NCI-H187 (cell line): ENCODE results near the gene PSMG3.

Experiments used
- DNase-seq, 2 experiments: peaks; one replicate each; lab custom pipeline; 2025; lab: John Stamatoyannopoulos, UW

The PSMG3 gene

DNA sequence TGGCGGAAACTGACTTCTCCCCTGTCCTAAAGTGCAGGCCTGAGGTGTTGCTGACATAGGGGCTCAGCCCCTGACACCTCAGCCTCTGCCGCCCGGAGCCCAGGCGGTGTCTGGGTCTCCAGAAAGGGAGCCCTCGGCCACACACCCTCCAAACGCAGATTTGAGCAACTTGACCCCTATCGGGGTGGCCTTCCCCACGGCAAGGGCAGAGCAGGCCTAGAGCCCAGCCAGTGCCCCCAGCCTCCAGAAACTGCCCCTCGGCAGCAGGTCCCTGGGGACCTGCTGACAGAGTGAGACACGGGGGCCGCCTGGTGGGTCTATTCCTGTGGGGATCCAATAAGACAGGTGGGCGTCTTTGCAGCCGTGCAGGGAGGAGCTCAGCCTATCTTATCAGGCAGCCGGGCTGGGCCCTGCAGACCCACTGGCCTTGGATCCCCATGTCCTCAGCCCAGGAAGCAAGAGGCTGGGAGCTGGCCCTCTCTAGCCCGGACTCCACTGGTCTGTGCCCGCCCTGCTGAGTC, 24.9 kb downstream of the PSMG3 start:
- no peak for DNase-seq

DNA sequence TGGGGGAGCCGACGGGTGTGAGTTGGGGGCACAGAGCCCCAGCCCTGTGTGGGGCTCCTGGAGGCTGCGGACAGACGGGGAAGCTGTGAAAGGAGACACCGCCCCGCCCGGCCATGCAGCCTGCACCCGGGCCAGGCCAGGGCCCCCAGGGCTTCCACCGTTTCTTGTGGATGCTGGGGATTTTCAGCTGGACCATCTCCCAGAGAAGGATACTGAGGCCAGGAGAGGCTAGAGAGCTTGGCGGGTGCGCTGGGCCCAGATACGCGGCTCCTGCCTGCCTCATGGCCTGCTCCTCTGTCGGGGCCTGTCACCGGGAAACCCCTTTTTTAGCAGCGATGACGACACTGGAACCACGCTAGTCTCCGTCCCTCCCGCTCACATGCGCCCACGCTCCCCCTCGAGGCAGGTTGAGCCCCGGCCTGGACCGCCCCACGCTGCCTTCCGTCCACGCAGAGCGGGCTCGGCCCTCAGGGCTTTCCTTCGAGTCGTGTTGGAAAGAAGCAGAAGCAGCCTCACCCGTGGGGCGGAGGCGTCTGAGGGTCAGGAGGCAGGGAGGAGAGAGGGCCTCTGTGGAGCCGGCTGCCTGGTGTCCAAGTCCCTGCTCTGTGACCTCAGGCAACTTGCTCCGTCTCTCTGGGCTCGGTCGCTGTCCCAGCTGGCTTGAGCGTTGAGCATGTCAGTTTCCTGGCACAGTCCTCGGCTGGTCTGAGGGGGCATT, 25.5 kb downstream of the PSMG3 start:
- DNase-seq = no peak

DNA sequence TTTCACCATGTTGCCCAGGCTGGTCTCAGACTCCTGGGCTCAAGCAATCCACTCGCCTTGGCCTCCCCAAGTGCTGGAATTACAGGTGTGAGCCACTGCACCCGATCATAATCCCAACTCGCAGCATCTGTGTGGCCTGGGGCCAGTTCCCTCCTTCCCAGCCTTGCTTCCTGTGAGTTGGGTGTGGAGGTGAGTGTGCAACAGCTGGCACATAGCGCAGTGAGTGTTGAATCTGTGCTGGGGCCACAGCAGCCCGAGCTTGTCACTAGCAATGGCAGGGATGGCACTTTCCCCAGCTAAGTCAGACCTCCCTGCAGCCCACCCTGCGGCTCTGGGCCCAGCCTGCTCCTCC, 26.0 kb downstream of the PSMG3 start:
- DNase-seq = no peak

DNA sequence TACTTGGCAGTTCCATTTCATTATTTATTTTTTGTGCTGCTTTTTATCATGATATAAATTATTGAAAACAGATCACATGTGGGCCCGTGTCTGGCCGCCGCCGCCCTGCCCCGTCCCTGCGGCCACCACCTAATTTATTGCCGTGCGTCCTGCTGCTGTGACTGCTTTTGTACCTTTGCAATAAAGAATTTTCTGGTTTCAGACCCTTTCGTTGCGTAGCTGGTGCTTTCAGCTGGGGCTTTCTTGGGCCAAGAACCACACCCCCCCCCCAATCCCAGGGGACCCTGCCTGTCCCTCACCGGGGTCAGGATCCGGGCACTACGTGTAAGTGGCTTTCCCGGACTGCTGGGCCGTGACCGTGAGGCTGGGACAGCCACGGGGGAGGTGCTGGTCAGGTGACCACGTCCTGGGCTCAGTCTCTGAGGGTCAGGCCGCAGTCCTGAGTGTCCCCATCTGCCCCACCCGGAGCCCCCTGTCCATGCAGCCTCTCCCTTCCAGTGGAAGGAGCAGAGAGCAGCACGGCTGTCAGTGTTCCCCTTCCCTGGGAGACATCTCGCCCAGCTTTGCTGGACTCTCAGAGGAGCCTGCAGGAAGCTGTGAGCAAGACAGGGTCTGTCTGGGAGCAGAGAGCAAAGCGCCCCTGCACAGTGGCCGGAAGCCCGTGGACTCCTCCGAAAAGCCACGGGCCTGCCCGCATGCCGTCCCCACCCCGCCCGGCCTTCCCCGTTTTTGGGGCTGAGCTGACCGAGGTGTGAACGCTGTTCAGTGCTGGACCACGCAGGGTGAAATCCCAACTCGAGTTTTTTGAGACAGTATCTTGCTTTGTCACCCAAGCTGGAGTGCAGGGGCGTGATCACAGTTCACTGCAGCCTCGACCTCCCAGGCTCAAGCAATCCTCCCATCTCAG, 26.7 kb downstream of the PSMG3 start:
- DNase-seq = no peak

DNA sequence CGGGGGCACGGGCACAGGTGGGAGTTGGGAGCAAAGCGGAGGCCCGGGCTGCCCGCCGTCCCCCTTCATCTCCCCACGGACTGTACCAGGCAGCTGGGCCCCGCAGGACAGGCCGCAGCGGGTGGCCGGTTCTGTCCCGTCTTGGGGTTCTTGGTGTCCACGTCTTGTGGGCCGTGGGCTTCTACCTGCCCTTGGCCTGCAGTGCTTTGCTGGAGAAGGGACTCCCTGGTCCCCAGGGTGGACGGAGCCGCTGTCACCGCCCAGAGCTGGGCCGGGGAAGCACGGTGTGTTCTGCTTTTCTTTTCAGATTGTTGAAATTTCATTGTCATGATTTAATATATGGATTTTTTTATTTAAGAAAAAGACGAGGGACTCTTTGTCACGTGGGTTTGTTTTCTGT, 27.5 kb downstream of the PSMG3 start:
- no peak for DNase-seq

DNA sequence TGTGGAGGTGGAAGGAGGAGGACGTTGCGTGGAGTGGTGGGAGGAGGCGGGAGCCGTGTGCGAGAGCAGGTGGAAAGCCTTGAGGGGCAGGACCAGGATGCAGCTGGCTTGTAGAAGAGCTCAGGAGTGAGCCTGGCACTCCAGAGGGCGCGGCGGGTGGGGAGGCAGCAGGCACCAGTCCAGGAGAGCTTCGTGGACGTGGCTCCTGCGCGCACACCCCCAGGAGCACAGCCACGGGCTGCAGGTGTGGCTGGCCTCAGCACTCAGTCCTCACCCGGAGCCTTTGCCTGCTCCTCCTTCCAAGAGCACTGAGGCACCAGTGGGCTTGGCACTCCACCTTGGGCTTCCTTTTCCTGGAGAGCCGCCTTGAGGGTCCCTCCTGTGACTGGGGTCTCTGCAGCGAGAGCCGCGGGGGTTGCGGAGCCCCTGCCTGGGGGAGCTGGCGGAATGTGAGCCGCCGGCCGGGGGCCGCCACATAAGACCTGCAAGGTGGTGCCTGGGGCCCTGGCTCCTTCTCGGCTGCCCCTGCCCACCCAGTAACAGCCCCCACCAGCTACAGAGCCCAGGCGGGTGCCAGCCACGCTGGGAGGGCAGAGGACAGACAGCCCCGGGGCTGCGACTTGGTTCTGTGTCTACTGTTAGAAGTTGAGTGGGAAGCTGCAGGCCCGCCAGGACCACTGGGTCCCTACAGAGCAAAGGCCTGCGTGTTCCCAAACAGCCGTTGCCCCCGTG, 28.2 kb downstream of the PSMG3 start:
- no peak for DNase-seq

DNA sequence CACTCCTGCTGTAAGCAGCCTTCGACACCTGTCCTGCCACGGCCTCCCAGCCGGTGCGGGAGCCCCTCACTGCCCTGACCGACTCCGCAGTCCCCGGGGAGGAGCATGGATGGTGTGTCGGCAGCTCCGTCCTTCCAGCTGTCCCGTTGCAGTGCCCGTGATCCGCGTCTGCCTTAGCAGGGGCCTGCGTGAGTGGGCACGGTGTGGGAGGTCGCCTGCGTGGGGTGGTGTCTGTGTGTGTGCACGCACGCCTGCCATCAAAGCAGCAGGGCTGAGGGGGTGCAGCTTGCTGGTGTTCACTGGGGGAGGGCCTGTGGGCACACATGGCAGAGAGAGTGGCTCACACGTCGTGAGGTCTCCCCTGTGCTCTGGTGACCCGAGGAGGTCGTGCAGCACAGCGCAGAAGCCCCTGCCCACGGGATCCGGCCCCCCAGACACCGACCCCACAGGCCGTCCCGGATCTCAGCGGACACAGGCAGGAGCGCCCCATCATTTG, 29.0 kb downstream of the PSMG3 start:
- DNase-seq = no peak

DNA sequence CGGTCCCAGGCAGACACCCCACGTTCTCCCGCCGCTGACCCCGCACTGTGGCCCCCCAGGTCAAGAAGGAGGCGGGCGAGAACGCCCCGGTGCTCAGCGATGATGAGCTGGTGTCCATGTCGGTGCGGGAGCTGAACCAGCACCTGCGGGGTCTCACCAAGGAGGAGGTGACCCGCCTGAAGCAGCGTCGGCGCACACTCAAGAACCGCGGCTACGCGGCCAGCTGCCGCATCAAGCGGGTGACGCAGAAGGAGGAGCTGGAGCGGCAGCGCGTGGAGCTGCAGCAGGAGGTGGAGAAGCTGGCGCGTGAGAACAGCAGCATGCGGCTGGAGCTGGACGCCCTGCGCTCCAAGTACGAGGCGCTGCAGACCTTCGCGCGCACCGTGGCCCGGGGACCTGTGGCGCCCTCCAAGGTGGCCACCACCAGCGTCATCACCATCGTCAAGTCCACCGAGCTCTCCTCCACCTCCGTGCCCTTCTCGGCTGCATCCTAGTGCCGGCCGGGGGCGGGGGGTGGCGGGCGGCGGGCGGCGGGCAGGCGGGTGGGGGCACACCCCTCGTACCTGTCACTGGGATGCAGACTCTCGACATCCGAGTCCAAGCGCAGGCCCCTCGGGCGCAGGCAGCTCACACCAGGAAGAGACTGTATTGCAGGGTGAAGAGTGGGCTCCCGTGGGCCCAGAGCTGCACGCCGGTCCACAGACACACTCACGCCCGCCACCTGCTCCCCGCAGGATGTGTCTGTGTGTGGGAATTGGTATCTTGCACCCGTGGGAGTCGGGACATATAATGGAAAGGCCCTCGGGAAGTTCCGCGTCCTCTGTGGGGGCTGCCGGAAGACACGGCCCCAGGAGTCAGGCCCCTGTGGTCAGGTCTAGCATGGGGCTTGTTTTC, 29.7 kb downstream of the PSMG3 start:
- no peak for DNase-seq

DNA sequence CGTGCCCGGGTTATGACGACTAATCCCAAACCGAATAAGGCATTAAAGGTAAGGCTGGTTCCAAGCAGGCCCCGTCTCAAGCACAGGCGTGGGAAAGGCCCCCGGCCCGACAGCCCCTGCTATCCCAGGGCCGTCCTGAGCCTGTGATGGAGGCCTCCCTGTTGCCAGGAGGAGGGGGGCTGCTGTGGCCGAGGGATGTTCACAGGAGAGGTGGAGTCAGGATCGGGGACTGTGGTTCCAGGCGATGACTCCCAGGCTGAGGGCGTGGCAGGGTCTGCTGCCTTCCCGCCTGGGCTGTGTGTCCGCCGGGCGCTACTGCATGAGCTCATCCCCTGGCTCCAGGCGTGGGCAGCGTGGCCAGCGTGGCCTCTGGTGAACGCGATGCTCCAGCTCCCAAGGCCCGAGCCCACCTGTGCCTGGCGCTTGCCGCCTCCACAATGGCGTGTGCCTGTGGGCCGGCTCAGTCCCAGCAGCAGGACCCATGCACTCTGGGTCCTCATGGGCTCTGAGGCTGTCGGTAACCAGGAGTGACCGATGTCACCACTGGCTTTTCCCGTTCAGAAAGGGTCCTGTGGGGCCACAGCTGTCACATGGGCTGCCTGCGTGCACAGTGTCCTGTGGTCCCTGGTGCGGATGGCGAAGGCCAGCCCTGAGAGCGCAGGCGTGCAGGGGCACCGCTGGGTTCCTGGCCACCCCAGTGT, 30.5 kb downstream of the PSMG3 start:
- DNase-seq = no peak

DNA sequence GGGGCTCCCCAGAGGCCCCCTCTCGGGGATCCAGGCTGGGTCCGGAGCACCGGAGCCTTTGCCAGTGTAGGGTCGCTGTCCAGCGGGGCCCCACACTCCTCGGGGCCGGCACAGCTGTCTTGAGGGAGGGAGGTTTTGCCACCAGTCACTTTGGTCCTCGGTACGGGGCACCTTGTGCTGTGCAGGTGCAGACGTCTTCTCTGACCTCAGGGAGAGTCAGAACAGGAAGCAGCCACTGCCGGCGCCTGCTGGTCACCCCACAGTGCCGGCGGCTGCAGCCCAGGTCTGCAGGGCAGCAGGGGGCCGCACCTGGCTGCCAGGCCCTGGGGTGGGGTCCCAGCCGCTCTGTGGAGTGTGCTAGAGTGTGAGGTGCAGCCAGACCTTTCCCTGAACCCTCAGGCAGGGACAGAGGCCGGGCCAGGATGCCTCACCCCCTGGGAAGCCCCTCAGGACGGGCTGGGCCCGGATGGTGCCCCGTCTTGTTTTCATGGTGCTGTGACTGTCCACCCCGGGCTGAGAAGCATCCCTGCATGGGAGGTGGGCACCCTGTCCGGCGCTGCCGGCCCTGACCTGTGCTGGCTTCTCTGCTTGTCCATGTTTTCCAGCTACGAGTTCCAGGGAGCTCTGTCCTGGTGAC, 31.2 kb downstream of the PSMG3 start:
- DNase-seq = no peak

DNA sequence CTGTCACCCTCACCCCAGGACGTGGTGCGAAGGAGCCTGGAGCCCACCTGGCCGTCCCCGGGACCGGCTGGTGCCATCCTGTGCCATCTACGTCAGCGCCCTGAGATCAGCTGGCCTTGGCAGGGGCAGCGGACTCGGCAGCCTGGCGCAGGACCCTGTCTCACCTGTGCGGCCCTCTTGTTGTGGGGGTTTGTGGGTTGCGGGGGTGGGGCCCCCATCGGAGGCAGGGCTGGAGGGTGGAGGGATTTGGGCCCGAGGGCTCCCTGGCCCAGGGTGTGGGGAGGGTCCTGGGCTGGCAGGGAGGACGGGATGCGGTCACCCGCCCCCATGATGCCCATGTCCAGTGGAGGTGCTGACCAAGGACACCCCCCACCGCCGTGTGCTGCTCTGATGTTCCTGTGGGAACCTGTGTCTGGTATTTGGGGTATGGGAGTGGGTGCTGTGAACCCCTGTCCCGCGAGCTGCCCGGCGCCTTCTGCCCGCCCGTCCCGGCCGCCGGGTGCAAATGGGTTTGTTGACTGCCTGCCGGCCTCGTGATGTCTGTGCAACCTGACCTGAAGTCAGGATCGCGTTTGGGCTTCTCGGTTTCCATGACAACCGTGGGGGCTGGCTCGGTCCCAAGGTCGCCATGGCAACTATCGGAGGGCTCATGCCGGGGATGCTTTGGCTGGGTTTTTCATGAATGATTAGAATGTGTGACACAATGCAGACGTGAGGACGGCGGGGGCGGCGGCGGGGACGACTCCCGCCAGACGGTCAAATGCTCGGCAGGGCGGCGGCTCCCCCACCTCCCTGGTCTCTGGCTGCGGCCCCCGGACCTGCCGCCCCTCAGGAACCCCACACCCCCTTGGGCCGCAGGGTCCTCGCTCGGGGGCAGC, 32.1 kb downstream of the PSMG3 start:
- DNase-seq = no peak

DNA sequence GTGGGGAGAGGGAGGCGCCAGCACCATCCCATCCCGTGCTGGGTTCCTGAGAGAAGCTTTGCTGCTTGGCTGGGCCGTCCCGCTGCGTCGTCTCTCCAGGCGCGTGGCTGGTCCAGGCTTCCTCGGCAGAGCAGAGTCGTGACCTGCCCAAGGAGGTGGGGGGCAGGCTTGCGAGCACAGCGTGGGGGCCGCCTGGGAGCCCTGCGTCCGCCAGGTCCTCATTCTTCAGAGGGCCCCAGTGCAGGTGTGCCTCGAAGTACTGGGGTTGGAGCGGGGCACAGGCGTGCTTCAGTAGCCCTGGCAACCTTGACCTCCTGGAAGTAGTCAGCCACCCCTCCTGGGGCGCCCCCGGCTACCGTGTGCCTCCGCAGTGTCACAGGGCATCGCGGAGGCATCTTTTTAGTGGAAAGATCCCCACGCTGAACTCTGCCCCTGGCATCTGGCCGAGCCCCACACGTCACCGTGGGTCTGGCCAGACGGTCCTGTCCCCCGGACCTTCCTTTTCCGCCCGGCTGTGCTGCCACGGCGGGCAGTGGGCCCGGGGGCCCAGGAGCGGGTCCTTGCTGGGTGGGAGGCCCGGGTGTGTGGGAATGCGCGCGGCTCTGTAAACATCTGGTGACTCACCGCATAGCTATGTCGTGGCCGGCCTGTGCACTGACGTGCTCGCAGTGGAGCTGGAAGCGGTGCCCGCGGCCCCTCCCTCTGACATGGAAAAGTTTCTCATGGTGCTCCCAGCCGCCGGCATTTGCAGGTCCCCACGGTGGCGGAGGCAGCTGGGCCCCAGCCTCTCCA, 32.9 kb downstream of the PSMG3 start:
- no peak for DNase-seq

DNA sequence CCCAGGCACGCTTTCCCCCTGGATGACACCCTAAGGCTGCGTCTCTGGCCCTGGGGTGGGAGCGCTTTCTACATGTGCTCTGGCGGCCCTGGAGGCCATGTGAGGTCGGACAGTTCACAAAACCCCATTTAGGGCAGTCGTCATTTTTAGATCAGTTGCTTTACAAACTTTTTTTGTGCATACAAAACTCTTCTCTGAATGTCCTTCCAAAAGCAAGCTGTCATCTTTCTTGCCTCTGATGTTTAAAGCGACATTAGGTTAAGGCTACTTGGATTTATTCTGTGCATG, 33.4 kb downstream of the PSMG3 start:
- DNase-seq = no peak

DNA sequence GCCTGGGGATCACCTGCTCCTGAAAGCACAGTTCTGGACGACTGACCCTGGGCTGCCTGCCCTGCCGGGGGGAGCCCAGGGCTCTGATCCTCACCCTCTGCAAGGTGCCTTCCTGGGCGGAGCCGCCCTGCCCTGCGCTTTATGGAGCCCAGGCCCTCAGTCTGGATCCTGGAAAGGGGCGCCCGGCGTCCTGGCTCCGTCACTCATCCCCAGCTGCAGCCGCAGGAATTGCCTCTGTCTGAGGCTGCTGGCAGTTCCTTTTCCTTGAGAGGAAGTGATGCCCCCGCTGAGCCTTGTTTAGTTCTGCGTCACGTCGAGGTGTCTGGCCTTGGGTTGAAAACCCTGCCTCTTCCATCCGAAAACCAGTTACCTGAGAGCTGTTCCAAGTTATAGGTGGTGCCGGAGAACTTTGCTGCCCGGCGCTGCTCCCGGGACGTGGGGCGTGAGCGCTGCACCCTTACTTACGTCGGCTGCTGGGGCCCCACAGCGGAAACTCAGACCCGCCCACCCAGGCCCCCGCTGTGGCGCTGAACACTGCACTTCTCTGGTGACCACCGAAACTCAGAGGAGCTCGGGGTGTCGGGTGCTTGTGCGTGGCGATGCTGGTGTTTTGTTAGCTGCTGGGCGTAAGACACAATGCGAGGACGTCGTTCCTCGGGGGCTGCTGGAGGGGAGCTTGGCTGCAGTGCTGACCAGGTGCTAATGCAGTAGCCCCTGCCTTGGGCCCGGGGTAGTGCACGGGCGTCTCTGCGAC, 34.0 kb downstream of the PSMG3 start:
- no peak for DNase-seq

DNA sequence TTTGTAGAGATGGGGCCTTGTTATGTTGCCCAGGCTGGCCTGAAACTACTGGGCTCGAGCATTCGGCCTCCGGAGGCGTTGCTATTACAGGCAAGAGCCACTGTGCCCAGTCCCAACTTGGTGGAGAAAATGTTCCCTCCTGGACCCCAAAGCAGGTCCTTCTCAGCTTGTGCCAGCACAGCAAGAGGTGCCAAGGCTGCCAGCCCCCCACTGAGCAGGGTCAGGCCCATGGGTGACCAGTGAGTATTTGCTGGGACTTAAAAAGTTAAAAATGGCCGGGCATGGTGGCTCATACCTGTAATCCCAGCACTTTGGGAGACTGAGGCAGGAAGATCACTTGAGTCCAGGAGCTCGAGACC, 34.8 kb downstream of the PSMG3 start:
- DNase-seq = no peak

DNA sequence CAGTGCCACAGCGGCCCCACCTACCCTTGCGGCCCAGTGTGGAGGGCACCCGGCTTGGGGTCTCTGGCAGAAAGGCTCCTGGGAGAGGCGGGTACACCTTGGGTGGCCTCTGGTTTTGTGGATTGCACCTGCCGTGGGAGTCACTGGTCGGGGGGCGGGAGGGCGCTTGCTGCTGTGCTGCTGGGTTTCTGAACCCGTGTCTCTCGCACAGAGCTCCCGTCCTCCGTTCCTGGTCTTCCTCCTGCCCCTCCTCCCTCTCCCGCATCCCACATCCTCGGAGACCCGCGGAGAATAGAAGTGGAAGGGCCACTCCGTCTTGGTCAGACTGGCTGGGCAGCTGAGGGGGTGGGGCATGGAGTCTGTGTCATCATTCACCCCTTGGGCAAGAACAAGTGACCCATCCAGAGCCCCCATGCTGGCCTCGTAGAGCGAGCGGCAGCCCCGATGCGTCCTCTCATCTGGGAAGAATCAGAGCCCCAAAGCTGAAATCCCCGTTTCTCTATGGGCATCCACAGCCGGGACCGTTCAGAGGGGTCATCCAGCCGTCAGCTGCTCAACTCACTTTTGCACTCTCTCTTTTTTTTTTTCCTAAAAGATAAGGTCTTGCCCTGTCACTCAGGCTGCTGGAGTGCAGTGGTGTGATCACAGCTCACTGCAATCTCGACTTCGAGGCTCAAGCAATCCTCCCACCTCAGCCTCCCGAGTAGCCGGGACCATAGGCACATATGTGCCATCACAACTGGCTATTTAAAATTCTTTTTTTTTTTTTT, 35.3 kb downstream of the PSMG3 start:
- no peak for DNase-seq
